Measurements from ENCODE around the gene IRF2BP1.
"Not testable (repeated sequence)": the region's sequence is repeated elsewhere in the genome, so short reads cannot be mapped to it uniquely, and the experiment has no call there.

The IRF2BP1 gene

DNA sequence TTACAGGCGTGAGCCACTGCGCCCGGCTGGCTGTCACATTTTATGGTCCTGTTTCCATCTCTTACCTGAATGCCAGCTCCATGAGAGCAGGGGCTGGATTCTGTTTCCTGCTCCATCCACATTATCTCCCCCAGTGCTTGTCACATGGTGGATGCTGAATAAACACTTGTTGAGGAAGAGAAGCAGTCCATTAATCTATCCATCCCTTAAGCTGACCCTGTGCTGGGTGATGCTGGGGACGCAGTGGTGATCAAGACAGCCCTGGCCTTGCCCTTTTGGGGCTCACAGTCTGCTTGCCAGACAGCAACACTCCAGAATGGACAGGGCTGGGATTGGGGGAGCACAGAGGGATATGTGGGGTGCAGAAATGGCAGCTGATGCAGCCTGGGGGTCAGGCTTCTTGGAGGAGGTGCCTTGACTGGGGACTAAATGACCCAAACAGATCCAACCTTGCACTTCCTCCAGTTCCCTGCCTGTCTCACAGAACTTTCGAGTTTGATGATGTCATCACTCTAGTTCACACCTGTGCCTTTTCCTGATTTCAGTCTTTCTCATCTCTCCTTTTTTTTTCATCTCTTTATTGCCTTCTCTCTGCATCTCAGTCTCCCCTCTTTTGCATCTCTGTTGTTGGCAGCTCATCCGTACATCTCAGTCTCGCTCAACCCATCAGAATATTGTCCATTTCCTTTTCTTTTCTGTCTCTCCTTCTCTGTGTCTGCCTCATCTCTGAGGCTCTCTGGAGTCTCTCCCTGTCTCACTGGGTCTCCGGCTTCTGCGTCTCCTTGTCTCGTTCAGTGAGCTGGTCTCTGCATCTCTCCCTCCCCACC lies 4.6 kb downstream of the IRF2BP1 start:
- DNase-seq, result no peak

DNA sequence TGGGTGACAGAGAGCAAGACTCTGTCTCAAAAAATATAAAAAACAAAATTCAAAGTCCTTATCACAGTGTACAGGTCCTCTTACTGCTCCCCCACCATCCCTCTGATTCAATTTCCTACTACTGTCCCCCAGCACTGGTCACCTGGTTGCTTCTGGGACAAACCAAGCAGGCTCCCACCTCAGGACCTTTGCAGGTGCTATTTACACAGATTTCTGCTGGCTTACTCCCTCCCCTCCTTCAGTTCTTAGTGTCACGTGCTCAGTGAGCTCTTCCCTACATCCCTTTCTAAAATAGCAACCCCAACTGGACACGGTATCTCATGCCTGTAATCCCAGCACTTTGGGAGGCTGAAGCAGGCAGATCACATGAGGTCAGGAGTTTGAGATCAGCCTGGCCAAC lies 6.0 kb downstream of the IRF2BP1 start:
- DNase-seq, result no peak

DNA sequence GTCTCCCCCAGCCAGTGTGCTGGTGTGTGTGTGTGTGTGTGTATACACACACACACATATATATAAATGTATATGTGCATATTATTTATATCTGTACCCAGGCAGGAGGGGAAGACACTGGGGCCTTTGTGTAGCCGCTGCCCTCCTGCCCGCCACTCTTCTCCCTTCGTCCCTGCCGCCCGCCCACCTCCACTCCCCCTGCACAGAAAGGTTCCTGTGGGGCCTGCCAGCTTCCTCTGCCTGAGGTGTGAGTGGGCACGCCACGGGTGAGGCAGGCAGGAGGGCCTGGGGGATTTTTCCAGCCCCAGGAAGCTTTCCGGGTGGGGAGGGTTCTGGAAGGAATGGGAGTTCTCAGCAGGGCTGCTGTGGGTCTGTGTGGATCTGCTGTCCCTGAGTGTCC lies 6.9 kb downstream of the IRF2BP1 start:
- no peak for DNase-seq

DNA sequence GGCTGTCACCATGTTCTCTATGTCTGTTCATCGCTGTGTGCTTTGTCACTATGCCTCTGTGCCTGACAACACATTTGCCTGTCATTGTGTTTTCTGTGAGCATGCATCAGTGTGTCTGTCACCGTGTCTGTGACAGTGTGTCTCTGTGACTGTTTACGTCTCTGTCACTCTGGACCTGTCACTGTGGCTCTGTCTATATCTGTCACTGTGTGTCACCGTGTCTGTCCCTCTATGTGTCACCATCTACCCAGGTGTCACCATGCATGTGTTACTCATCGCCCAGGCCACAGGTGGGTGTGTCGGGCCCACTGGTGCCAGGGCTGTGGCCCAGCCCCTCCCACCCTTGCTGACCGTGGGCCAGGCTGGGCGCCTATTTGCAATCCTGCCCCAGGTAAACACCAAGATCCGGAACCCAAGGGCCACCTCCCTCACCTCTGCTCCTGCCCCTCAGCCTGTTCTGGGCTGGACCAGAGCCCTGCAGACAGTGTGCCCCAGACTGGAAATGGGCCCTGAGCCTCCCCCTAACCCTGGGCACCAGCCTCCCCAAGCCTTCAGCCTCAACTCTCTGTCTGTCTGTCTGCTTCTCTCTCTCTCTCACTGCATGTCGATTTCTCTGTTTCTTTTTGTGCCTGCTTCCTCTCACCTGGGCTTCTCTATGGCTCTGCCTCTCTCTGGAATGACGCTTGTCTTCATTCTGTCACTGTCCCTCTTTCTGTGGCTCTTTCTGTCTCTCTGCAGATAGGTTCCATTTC lies 7.7 kb downstream of the IRF2BP1 start:
- no peak for DNase-seq

DNA sequence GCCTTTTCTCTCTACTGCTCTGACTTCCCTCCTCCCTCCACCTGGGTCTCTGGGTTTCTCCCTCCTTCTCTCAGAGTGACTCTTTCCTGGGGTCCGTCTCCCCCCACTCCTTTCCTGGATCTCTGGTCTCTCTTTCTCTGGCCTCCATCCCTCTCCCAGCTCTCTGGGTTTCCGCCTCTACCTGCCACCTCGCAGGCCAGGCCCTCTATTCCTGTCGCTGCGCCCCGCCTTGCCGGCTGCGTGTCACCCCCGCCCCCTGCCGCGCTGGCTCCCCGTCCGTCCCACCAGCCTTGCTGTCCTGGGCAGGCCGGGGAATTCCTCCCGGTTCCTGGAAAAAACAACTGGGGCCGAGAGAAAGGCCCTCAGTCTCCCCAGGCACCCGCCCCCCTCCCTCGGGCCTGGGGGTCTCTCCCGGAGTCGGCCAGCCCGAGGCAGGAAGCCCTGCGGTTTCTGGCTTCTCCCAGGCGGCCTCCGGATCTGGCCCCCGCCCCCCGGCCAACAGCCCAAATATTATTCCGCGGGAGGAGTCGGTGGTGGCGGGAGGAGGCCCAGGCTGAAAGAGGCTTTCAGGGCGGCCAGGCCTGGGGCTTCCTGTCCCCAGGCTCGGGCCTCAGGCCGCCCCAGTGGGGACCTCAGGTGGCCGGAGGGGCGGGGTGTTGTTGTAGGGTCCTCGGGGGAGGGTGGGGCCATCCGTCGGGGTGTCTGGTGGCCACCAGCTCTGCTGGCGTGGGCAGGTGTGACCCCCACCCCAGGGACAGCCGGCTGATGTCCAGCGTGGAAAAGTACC lies 9.3 kb downstream of the IRF2BP1 start:
- DNase-seq, result peak; percentile 58

DNA sequence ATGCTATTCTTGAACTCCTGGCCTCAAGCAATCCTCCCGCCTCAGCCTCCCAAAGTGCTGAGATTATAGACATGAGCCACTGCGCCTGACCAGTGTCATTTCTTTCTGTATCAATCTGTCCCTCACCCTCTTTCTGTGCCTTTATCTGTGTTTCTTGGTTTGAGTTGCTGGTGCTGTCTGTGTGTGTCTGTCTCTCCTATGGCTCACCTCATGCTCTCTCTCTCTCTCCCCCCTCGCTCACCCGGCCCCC lies 9.9 kb downstream of the IRF2BP1 start:
- DNase-seq, result no peak

DNA sequence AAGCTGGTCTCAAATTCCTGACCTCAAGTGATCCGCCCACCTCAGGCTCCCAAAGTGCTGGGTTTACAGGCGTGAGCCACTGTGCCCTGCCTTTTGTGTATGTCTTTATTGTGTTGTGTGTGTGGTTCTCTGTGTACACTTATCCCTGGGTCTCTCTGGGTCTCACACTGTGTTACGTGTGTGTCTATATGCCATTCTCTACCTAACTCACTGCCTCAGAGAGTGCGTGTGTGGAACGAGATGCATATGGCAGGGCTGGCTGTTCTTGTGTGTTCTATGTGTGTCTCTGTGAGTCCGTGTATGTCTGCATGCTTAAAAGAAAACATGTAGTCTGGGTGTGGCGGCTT lies 11.3 kb downstream of the IRF2BP1 start:
- no peak for DNase-seq

DNA sequence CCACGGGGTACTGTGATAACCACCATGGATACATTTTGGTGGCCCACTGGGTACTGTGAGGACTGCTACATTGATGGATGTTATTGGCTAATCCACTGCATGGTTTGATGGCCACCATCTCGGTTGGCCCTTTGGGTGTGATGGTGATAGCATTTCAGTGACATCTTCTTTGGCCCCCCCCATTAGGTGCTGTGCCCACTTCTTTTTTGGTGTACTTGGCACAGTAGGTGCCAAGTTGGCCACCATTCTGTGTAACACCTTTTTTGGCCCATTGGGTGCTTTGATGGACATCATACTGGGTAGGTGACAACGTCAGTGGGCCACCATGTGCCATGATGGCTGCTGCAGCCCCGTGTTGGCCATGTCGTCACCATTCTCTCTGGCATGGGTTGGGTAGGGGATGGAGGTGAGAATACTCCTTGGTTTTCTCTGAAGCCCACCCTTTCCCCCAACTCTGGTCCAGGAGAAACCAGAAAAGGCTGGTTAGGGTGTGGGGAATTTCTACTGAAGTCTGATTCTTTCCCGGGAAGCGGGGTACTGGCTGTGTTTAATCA lies 12.6 kb downstream of the IRF2BP1 start:
- DNase-seq, result no peak

DNA sequence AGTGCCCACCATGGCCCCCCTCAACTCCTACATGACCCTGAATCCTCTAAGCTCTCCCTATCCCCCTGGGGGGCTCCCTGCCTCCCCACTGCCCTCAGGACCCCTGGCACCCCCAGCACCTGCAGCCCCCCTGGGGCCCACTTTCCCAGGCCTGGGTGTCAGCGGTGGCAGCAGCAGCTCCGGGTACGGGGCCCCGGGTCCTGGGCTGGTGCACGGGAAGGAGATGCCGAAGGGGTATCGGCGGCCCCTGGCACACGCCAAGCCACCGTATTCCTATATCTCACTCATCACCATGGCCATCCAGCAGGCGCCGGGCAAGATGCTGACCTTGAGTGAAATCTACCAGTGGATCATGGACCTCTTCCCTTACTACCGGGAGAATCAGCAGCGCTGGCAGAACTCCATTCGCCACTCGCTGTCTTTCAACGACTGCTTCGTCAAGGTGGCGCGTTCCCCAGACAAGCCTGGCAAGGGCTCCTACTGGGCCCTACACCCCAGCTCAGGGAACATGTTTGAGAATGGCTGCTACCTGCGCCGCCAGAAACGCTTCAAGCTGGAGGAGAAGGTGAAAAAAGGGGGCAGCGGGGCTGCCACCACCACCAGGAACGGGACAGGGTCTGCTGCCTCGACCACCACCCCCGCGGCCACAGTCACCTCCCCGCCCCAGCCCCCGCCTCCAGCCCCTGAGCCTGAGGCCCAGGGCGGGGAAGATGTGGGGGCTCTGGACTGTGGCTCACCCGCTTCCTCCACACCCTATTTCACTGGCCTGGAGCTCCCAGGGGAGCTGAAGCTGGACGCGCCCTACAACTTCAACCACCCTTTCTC lies 13.6 kb downstream of the IRF2BP1 start:
- no peak for DNase-seq

DNA sequence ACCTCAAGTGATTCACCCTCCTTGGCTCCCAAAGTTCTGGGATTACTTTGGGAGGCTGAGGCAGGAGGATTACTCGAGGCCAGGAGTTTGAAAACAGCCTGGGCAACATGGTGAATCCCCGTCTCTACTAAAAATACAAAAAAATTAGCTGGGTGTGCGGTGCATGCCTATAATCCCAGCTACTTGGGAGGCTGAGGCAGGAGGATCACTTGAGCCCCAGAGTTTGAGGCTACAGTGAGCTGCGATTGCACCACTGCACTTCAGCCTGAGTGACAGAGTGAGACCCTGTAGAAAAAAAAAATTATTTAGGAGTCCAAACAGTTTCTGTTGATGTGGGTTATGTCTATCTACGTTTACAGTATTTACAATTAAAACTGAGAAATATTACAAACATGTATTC lies 15.1 kb downstream of the IRF2BP1 start:
- DNase-seq, result no peak

DNA sequence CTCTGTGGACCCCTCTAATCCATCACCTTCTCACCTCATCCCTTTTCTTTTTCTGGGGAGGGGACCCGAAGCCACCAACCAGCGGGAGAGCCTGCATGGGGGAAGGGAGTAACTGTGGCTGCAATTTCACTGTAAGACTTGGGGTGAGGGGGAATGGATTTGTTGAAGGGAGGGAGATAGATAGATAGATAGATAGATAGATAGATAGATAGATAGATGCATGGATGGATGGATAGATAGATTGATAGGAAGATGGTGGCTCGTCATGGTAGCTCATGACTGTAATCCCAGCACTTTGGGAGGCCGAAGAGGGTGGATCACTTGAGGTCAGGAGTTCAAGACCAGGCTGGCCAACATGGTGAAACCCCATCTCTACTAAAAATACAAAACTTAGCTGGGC lies 18.7 kb downstream of the IRF2BP1 start:
- DNase-seq, result not testable (repeated sequence)

DNA sequence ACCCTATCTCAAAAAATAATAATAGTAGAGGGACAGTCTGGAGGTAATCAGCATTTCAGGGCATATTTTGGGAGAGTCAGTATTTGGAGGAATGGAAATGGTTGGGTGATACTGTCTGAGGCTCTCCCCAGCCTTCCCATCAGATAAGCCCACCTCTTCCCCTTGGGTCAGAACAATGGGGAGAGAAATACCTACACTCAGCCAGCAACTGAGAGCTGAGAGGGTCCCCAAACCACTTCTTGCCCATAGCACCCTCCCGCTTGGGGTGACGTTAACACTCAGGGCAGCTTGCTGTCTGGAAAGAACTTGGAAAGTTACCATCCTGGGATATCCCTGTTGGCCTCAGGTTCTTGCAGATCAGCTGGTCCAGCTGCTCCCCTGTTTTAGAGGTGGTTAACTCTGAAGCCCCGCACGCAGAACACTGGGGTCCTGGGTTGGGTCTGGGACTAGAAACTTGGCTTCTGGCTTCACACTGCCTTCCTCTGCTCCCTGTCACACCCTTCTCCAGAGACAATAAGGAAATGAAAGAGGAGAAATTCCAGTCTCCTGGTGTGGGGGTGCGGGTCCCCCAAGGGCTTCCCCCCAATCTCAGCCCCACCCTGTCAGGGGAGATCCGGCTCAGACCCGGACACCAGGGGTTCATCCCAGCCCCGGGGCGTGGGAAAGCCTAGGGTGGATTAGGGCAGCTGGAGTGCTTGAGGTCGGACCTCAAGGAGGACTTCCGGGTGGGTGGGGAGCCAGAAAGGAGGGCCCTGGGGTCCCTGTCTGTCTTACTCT lies 19.4 kb downstream of the IRF2BP1 start:
- DNase-seq, result no peak

DNA sequence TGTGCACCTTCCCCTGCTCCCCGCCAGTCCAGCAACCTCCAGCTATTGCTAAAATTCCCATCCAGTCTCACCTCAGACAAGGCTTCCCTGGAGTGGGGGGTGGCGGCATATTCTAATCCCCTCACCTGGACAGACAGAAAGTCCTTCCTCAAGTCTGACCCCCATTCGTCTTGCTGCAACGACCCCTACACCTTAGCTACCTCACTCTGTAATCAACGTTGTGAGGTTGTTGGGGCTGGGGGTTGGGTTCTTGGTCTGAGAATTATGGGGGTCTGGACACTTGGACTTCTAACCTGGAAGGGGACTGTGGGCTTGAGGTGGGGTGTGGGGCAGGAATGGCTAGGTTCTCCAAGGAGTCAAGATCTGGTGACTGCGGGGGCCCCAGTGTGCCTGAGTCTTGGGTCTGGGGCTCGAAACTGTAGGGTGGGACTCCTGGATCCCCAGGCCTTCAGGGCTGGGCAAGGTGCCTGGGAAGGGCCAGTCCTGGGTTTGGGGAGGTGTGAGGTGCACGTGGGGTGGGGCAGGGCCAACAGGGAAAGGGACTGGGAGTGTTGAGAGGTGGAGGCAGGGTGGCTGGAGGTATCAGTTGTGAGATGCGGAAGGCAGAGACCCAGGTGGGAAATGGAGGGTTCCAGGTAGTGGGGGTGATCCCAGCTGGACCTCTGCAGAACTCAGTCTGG lies 20.5 kb downstream of the IRF2BP1 start:
- DNase-seq, result no peak

DNA sequence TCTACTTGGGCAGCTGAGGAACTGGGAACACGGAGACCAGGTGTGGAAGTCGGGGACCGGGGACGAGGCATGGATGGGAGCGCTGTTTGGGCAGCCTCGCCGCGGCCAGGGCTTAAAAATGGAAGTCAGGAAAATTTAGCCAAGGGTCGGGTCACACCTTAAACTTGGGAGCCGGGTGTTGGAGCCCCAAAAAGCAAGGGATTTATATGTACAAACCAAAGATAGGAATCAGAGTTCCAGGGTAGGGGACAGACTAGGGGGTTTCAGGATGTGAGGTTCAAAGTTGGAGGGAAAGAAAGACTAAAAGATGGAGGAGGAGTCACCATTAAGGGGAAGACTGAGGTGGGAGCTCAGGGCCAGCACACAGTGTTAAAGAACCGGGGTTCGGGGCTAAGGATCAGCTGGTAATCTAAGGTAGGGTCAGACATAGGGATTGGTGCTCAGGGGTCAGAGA lies 21.3 kb downstream of the IRF2BP1 start:
- peak; percentile 5 for DNase-seq

DNA sequence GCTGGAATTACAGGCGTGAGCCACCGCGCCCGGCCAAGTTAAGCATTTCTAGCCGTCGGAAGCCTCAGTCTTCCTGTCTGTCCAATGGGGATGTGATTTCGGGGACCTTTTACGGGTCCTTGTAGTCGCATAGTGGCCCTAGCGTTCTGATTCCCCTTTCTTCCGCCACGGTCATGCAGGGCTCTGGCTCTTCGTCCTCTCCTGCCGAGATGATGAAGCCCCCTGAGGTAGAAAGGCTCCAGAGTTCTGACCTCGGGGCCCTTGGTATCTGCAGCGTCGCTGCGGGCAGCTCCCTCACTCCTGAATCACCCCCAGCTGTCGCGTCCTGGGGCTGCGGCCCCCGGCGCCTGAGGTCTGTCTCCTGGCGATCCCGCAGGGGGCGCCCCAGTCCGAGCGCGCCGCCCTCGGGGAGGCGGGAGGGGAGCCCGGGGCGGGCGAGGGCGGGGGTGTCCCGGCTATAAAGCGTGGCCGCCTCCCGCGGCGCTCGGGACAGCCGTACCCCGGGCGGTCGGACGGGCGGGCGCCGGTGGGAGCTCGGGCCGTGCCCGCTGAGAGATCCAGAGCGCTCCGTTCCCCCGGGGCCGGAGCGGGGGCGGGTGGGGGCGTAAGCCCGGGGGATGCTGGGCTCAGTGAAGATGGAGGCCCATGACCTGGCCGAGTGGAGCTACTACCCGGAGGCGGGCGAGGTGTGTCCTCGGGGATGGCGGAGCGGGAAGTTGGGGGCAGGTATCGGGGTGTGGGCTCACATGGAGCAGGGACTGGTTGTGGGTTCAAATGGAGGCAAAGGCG lies 21.9 kb downstream of the IRF2BP1 start, which contains the start of gene FOXA3:
Gene FOXA3, plus strand, starts transcription at position 487 of the 789 bp plus-strand sequence. Its CDS starts 131 bp downstream, at position 618.
- peak; percentile 36 for DNase-seq

DNA sequence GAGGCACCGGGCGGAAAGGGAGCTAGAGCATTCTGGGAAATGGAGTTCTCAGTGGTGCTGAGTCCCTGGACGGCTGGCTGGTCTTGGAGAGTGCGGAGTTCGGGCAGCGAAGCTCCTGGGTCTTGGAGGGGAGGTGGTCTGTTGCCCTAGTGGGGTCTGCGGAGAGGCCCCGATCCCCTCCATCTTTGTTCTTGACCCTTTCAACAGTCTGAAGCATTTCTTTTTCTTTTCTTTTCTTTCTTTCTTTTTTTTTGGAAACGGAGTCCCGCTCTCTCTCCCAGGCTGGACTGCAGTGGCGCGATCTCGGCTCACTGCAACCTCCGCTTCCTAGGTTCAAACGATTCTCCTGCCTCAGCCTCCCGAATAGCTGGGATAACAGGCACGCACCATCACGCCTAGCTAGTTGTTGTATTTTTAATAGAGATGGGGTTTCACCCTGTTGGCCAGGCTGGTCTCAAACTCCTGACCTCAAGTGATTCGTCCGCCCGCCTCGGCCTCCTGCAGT lies 22.6 kb downstream of the IRF2BP1 start:
- DNase-seq, result no peak

DNA sequence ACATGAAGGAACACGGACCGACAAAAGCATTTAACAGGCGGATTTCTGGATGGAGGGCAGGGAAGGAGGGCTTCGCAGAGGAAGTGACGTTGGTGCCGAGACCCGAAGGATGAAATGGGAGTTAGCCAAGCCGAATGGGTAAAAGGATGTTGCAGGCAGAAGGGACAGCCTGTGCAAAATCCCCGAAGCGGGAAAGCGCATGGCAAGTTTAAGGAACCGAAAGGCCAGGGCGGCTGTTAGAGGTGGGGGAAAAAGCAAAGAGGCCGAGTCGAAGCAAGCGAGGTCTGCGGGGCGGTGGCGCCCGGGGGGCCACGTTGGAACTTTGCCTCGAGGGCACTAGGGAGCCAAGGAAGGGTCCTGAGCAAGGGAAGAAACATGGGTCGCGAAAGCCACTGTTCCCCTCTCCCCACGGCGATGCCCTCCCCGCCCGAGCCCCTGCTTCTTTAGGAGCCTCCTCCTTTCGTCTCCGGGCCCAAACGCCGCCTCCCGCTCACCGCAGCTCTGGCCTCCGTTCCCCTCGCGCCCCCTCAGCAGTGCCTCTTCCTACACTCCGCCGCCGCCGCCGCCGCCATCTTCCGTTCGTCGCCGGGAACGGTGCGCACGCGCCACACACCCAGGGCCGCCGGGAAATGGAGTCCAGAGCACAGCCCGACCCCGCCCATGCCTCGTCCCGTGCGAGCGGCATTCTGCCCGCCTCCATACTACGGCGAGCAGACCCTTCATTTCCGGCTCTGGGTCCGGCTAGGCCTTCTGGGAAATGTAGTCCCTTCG lies 23.2 kb downstream of the IRF2BP1 start, which contains the start of gene SYMPK:
Gene SYMPK, minus strand, starts transcription at position 584 of the 771 bp plus-strand sequence. CDS start 8,652 bp downstream, outside the sequence.
- peak; percentile 99 for DNase-seq

DNA sequence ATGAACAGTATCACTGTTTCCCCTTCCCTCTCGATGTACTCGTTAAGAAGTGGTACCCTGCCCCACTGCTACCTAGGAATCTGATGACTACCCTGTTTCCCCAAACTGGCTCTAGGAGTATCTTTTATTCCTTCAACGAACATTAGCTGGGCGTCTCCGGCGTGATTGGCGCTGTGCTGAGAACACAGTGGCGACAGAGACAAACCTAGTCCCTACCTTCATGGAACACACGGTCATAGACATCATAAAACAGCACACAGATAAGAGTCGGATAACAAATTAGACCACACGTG lies 23.7 kb downstream of the IRF2BP1 start:
- no peak for DNase-seq

Measured in eye (tissue), 1 donor.